ENCODE measurements around the gene KRT6C. TPM values are rescaled to one million over a fixed set of nuclear protein-coding genes. Genes with fewer than 3 reads are reported as not detected.

The KRT6C gene
- total RNA-seq, 6 experiments from 2014 or later = 0.15 TPM; not detected in 5

- TF ChIP-seq POLR2A (IDR thresholded peaks at IDR 0.05) (no peak), CTCF (IDR thresholded peaks at IDR 0.05) (no peak)
- no peaks in the 10 kb centered on the region for H3K9me3 ChIP-seq
- ATAC-seq (peak in 2 of 4 donors; percentile 18 to 38), DNase-seq (no peak)
- no peaks in the 10 kb centered on the region for H3K27me3 ChIP-seq
- no peaks in the 10 kb centered on the region for H3K36me3 ChIP-seq
- no peak overlapping the region for H3K4me3 ChIP-seq
- intact Hi-C loops (cut with DNase I) = no loop called here
- no peaks in the 10 kb centered on the region for H3K4me1 ChIP-seq
- WGBS (ENCODE audit: insufficient coverage, low coverage, low lambda C conversion rate, missing lambda C conversion rate) = 70% methylated on average over 2 of the region's 11 CpGs
- no peak overlapping the region for H3K27ac ChIP-seq
Observed at GRCh38 chr12:52423661-52424500, 49.7 kb downstream of the KRT6C start.

- ATAC-seq = no peak
- no peak overlapping the region for H3K27ac ChIP-seq
- WGBS (ENCODE audit: insufficient coverage, low coverage, low lambda C conversion rate, missing lambda C conversion rate) = 33% methylated on average over 3 of the region's 6 CpGs
Observed at GRCh38 chr12:52423035-52423434, 50.6 kb downstream of the KRT6C start.

GRCh38 chr12:52419656-52420055 is 53.9 kb downstream of the KRT6C start:
- DNase-seq (no peak), ATAC-seq (no peak)
- WGBS (ENCODE audit: insufficient coverage, low coverage, low lambda C conversion rate, missing lambda C conversion rate) = 29% methylated on average over 1 of the region's 1 CpG
- Histone ChIP-seq H3K4me1 (no peaks in the 10 kb centered on the region), H3K27ac (no peak overlapping the region), H3K4me3 (no peak overlapping the region), H3K36me3 (no peaks in the 10 kb centered on the region), H3K9me3 (no peaks in the 10 kb centered on the region), H3K27me3 (no peaks in the 10 kb centered on the region)
- TF ChIP-seq POLR2A (IDR thresholded peaks at IDR 0.05) (no peak), CTCF (IDR thresholded peaks at IDR 0.05) (no peak)
- intact Hi-C loops (cut with DNase I) = no loop called here

More at GRCh38 chr12:52423035-52423434, 50.6 kb downstream of the KRT6C start:
- H3K27me3 ChIP-seq = no peaks in the 10 kb centered on the region
- TF ChIP-seq CTCF (IDR thresholded peaks at IDR 0.05) (no peak), POLR2A (IDR thresholded peaks at IDR 0.05) (no peak)
- H3K9me3 ChIP-seq = no peaks in the 10 kb centered on the region
- H3K36me3 ChIP-seq = no peaks in the 10 kb centered on the region
- H3K4me1 ChIP-seq = no peaks in the 10 kb centered on the region
- no peak overlapping the region for H3K4me3 ChIP-seq
- intact Hi-C loops (cut with DNase I) = no loop called here
- DNase-seq = no peak

- H3K36me3 ChIP-seq = no peaks in the 10 kb centered on the region
- ATAC-seq (no peak), DNase-seq (no peak)
- H3K27me3 ChIP-seq = no peaks in the 10 kb centered on the region
- TF ChIP-seq CTCF (IDR thresholded peaks at IDR 0.05) (no peak), POLR2A (IDR thresholded peaks at IDR 0.05) (no peak)
- no peaks in the 10 kb centered on the region for H3K9me3 ChIP-seq
- intact Hi-C loops (cut with DNase I) = no loop called here
- no CpG with 5 or more reads among the region's 4 CpGs for WGBS (ENCODE audit: insufficient coverage, low coverage, low lambda C conversion rate, missing lambda C conversion rate)
- no peaks in the 10 kb centered on the region for H3K4me1 ChIP-seq
- H3K4me3 ChIP-seq = no peak overlapping the region
- no peak overlapping the region for H3K27ac ChIP-seq
Observed at GRCh38 chr12:52418576-52419110, 55.0 kb downstream of the KRT6C start.

Other genes with a start within 250 kb of the KRT6C start
- gene KRT7, start 240.6 kb downstream of the KRT6C start, total RNA-seq = 10 to 100 TPM in 3 of 6 experiments, 1 to 10 TPM in 3; 3.4 to 19.2 (median 10.7) TPM
- gene KRT86, start 199.2 kb downstream of the KRT6C start, total RNA-seq = not detected
- under 1 TPM in 1 of 6 experiments, not detected in 5; 0.13 TPM for gene KRT81, start 182.3 kb downstream of the KRT6C start, total RNA-seq
- not detected for gene KRT83, start 152.4 kb downstream of the KRT6C start, total RNA-seq
- not detected for gene KRT85, start 106.3 kb downstream of the KRT6C start, total RNA-seq
- not detected for gene KRT84, start 88.2 kb downstream of the KRT6C start, total RNA-seq
- not detected for gene KRT82, start 67.5 kb downstream of the KRT6C start, total RNA-seq
- gene KRT75, start 39.4 kb downstream of the KRT6C start, total RNA-seq = not detected
- gene KRT6B, start 21.7 kb downstream of the KRT6C start, total RNA-seq = under 1 TPM in 1 of 6 experiments, not detected in 5; 0.13 TPM
- gene KRT6A, start 19.5 kb upstream of the KRT6C start, total RNA-seq = 1 to 10 TPM in 1 of 6 experiments, not detected in 5; 1.2 TPM
- gene KRT5, start 46.6 kb upstream of the KRT6C start, total RNA-seq = under 1 TPM in 1 of 6 experiments, not detected in 5; 0.66 TPM
- not detected for gene KRT71, start 79.3 kb upstream of the KRT6C start, total RNA-seq
- not detected for gene KRT74, start 100.0 kb upstream of the KRT6C start, total RNA-seq
- gene KRT72, start 127.7 kb upstream of the KRT6C start, total RNA-seq = not detected
- not detected for gene KRT73, start 144.8 kb upstream of the KRT6C start, total RNA-seq
- not detected for gene KRT2, start 178.4 kb upstream of the KRT6C start, total RNA-seq
- gene KRT1, start 206.6 kb upstream of the KRT6C start, total RNA-seq = not detected
- not detected for gene KRT77, start 229.7 kb upstream of the KRT6C start, total RNA-seq

Measured in right lobe of liver (tissue), 6 donors.